Uterus (tissue), 2 donors: ENCODE data around the gene BAZ2A.

Experiments used
- CTCF ChIP-seq, 4 experiments: fragments of 200-600 bp in 2 of 4; fragments of 450-650 bp in 2 of 4; sonication (generic) in 2 of 4; IDR thresholded peaks; one replicate each; pipeline ENCODE4 v1.5.1; 2016 to 2019; ENCODE audit warnings: antibody characterized with exemption in 4 of 4, mild to moderate bottlenecking in 2 of 4, moderate library complexity in 1 of 4
- POLR2A ChIP-seq, 2 donors: fragments of 450-650 bp; IDR thresholded peaks; one replicate each; pipeline ENCODE4 v1.6.1; 2016; ENCODE audit warnings: antibody characterized with exemption in 2 of 2, mild to moderate bottlenecking in 1 of 2, moderate library complexity in 1 of 2

- TF ChIP-seq CTCF (IDR thresholded peaks at IDR 0.05), result no peak
- no peak for TF ChIP-seq POLR2A (IDR thresholded peaks at IDR 0.05)
Measured at GRCh38 chr12:56590237-56590830, 39.8 kb downstream of the BAZ2A start.
